ENCODE results near the gene NPR2. TPM values are rescaled to one million over a fixed set of nuclear protein-coding genes. Genes with fewer than 3 reads are reported as not detected.

Gene NPR2
- total and polyA plus RNA-seq, 8 donors, result 17.6 to 58.6 (median 47.2) TPM

DNA sequence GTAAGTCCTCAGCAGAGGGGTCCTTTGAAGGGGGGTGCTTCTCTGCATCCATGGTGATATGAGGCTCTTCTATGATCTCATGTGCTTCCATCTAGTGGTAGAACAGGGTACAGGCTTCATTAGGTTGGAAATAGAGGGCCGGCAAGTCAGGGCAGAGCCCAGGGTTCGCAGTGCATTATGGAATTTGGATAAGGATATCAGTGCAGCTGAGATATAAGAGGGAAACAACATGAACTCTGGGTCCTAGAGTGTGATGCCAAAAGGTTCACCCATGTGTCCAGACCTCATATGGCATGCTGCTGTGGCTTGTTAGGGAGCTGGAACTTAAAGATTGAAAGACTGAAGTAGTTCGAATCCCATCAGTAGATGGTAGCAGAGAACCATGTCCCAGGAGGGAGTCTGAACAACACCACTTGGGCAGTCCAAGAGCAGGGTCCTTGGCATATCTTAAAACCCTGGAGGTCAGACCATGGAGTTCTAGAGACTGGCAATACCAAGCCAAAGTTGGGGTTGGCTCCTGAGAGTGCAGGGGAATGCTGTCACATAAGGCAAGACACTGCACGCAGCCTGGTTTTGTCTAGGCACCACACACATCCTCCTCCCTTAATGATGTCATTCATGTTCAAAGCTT lies 34.8 kb downstream of the NPR2 start:
- no peaks in the 10 kb centered on the region for H3K27me3 ChIP-seq
- TF ChIP-seq, protein P1, sequence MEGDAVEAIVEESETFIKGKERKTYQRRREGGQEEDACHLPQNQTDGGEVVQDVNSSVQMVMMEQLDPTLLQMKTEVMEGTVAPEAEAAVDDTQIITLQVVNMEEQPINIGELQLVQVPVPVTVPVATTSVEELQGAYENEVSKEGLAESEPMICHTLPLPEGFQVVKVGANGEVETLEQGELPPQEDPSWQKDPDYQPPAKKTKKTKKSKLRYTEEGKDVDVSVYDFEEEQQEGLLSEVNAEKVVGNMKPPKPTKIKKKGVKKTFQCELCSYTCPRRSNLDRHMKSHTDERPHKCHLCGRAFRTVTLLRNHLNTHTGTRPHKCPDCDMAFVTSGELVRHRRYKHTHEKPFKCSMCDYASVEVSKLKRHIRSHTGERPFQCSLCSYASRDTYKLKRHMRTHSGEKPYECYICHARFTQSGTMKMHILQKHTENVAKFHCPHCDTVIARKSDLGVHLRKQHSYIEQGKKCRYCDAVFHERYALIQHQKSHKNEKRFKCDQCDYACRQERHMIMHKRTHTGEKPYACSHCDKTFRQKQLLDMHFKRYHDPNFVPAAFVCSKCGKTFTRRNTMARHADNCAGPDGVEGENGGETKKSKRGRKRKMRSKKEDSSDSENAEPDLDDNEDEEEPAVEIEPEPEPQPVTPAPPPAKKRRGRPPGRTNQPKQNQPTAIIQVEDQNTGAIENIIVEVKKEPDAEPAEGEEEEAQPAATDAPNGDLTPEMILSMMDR (IDR thresholded peaks at IDR 0.05), result peak; percentile 69 to 86
- H3K36me3 ChIP-seq, result no peaks in the 10 kb centered on the region
- ATAC-seq (peak; percentile 69), DNase-seq (peak in 1 of 4 donors; percentile 64)
- intact Hi-C loops (cut with DNase I), result loop anchor here in 1 of 2 donors (5.0 kb wide), 1 partner anchor 56 kb away; no protein-coding TSS in a partner anchor
- no peaks in the 10 kb centered on the region for H3K9me3 ChIP-seq
- H3K4me3 ChIP-seq, result no peak overlapping the region
- H3K4me1 ChIP-seq, result peaks cover 6 to 17% of the 10 kb centered on the region in 2 donors
- H3K27ac ChIP-seq, result no peak overlapping the region

DNA sequence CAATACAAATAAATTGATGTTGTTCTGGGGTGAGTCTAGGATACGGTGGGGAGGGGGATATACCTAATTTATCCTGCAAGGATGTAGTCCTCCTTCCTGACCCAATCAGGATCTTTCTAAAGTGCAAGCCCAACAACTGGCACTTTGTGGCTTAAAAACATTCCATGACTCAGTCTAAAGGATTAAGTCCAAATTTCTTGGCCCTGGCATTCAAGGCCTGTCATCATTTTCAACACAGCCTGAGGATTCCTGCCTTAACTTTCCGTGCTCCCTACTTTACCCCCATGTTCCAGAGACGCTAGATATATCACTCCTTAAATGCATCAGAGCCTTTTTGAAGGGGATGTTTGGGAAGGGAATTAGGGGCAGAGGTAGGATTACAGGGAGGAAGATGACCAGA lies 36.1 kb downstream of the NPR2 start:
- no peaks in the 10 kb centered on the region for H3K9me3 ChIP-seq
- H3K27me3 ChIP-seq, result no peaks in the 10 kb centered on the region
- DNase-seq (no peak), ATAC-seq (no peak)
- peaks cover 6 to 17% of the 10 kb centered on the region in 2 donors for H3K4me1 ChIP-seq
- TF ChIP-seq, protein P1 (IDR thresholded peaks at IDR 0.05), result no peak
- intact Hi-C loops (cut with DNase I), result loop anchor here in 1 of 2 donors (5.0 kb wide), 1 partner anchor 55 kb away; no protein-coding TSS in a partner anchor
- no peak overlapping the region for H3K27ac ChIP-seq
- no peak overlapping the region for H3K4me3 ChIP-seq
- H3K36me3 ChIP-seq, result no peaks in the 10 kb centered on the region

DNA sequence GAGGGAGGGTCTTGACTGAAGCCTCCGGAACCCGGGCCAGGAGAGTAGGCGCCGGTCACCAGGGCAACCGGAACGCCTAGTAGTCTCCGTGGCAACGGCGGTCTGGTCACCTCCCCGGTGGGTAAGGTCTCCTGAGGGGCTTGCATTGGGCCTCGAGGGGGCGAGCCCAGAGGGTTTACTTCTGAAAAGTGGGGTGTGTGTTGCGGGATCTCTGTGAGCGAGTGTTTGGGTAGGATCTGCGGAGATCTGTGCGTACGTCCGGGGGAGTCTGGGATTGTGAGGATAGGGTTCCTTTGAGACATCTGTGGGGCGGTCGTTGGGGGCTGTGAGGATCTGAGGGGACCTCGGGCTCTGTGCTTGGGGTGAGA lies 37.3 kb downstream of the NPR2 start, which contains the start of gene FAM221B:
TSS of gene FAM221B (minus strand) at position 17 of the 368 bp plus-strand sequence. CDS start 2,571 bp downstream, outside the sequence.
- Histone ChIP-seq H3K36me3 (no peaks in the 10 kb centered on the region), H3K4me3 (peak within 1 kb of the TSS; percentile 57 to 69), H3K27ac (peak within 1 kb of the TSS; percentile 82 to 90), H3K27me3 (no peaks in the 10 kb centered on the region), H3K9me3 (no peaks in the 10 kb centered on the region), H3K4me1 (peaks cover 6 to 27% of the 10 kb centered on the region in 2 donors)
- ATAC-seq (no peak), DNase-seq (peak in 3 of 4 donors; percentile 38 to 82 (median 43))
- TF ChIP-seq, protein P1 (IDR thresholded peaks at IDR 0.05), result no peak
- intact Hi-C loops (cut with DNase I), result loop anchor here in 1 of 2 donors (5.0 kb wide), 1 partner anchor 54 kb away; no protein-coding TSS in a partner anchor

DNA sequence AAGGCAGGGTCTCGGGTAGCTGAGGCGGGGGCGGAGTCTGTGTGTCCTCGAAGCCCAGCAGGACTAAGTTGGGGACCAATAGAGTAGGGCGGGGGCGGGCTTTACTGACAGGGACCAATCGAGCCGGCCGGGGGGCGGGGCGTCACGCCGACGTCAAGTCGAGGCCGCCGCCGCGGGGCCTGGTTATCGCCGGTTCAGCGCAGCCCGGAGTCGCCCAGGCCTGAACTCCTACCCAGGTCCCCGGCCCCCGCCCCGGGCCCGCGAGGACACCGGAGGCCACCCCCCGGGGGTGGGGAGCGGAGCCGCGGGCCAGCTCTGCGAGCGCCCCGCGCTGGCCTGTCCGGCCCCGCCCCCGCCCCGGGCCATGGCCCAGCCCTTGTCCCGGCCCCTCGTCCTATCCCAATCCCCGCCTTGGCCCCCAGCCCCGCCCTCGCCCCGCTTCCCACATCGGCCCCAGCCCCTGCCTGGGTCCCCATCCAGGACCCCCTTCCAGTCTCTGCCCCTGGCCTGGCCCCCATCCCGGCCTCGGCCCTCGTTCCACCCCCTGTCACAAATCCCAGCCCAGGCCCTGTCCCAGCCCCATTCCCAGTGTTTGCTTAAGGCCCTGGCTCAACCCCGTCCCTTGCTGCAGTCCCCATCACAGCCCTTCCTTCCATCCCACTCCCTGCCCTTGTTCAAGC lies 37.8 kb downstream of the NPR2 start, which contains the start of gene TMEM8B:
TSS of gene TMEM8B (plus strand) at position 145 of the 680 bp plus-strand sequence. CDS start at position 365, 220 bp downstream.
- H3K9me3 ChIP-seq, result no peaks in the 10 kb centered on the region
- H3K36me3 ChIP-seq, result no peaks in the 10 kb centered on the region
- no peaks in the 10 kb centered on the region for H3K27me3 ChIP-seq
- DNase-seq (peak; percentile 94 to 97 (median 96)), ATAC-seq (peak; percentile 90)
- H3K4me1 ChIP-seq, result peaks cover 6 to 31% of the 10 kb centered on the region in 2 donors
- TF ChIP-seq, protein P1 (IDR thresholded peaks at IDR 0.05), result no peak
- intact Hi-C loops (cut with DNase I), result loop anchor here in 1 of 2 donors (5.0 kb wide), 1 partner anchor 53 kb away; no protein-coding TSS in a partner anchor
- H3K4me3 ChIP-seq, result peak within 1 kb of the TSS; percentile 57 to 69
- peak within 1 kb of the TSS; percentile 82 to 90 for H3K27ac ChIP-seq

DNA sequence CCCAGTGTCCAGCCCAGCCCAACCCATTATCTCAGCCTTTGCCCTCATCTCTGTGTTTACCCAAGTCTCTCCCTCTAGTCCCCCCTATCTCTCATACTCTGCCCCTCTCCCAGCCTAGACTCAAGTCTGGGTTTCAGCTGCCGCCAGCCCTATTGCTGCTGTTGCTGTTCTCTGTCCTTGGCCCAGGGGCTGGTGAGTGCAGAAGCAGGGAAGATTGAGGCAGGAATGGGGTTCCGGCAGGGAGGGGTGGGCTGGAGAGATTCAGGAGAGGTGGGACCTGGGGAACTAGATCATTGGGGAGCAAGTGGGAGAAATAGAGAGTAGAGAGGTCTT lies 38.3 kb downstream of the NPR2 start:
- H3K4me1 ChIP-seq, result peaks cover 6 to 36% of the 10 kb centered on the region in 2 donors
- H3K36me3 ChIP-seq, result no peaks in the 10 kb centered on the region
- TF ChIP-seq, protein P1 (IDR thresholded peaks at IDR 0.05), result no peak
- H3K27ac ChIP-seq, result peak overlapping the region; percentile 82 to 90
- DNase-seq (no peak), ATAC-seq (no peak)
- H3K27me3 ChIP-seq, result no peaks in the 10 kb centered on the region
- intact Hi-C loops (cut with DNase I), result loop anchor here in 1 of 2 donors (5.0 kb wide), 1 partner anchor 53 kb away; no protein-coding TSS in a partner anchor
- H3K9me3 ChIP-seq, result no peaks in the 10 kb centered on the region
- H3K4me3 ChIP-seq, result peak overlapping the region; percentile 57 to 69
